Activated naive CD4-positive, alpha-beta T cell treated with Interleukin-2 at 50 U/mL for 16 hours (primary cell): ENCODE data around the gene EMILIN2.

ENCODE experiments used
- DNase-seq: peaks from one replicate; pipeline ENCODE4 v3.0.0-alpha.2; 2020

EMILIN2 gene

GRCh38 chr18:2960983-2961696, 114.3 kb downstream of the EMILIN2 start:
- no peak for DNase-seq

- no peak for DNase-seq
Measured at GRCh38 chr18:2961821-2962220, 115.0 kb downstream of the EMILIN2 start.

GRCh38 chr18:2963048-2963447, 116.2 kb downstream of the EMILIN2 start:
- DNase-seq, result peak; percentile 37

GRCh38 chr18:2964361-2965010, 117.7 kb downstream of the EMILIN2 start:
- no peak for DNase-seq
